ENCODE data around the gene LPCAT2.

The LPCAT2 gene

DNA sequence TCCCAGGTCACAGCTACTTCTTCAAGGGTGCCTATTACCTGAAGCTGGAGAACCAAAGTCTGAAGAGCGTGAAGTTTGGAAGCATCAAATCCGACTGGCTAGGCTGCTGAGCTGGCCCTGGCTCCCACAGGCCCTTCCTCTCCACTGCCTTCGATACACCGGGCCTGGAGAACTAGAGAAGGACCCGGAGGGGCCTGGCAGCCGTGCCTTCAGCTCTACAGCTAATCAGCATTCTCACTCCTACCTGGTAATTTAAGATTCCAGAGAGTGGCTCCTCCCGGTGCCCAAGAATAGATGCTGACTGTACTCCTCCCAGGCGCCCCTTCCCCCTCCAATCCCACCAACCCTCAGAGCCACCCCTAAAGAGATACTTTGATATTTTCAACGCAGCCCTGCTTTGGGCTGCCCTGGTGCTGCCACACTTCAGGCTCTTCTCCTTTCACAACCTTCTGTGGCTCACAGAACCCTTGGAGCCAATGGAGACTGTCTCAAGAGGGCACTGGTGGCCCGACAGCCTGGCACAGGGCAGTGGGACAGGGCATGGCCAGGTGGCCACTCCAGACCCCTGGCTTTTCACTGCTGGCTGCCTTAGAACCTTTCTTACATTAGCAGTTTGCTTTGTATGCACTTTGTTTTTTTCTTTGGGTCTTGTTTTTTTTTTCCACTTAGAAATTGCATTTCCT is 3.4 kb upstream of the LPCAT2 start:
- no peak for DNase-seq

DNA sequence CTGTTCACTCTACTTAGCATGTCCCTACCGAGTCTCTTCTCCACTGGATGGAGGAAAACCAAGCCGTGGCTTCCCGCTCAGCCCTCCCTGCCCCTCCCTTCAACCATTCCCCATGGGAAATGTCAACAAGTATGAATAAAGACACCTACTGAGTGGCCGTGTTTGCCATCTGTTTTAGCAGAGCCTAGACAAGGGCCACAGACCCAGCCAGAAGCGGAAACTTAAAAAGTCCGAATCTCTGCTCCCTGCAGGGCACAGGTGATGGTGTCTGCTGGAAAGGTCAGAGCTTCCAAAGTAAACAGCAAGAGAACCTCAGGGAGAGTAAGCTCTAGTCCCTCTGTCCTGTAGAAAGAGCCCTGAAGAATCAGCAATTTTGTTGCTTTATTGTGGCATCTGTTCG is 2.8 kb upstream of the LPCAT2 start:
- no peak for DNase-seq

DNA sequence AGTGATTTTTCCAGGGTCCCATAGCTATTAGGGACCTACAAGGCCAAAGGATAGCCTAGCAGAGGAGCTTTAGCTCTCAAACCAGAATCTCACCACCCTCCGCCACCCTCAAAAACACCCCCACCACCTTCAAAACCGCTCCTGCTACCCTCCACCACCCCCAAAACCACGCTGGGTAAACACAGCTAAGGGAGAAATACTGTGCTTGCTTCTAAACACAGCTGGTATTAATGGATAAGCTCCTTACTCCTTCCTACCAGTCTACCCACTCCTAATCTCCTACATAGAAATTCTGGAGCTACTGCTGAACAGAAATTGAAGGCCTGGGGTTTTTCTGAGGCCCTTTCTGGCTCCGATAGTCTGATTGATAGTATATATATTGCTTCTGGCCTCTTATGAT is 2.2 kb upstream of the LPCAT2 start:
- DNase-seq = no peak

DNA sequence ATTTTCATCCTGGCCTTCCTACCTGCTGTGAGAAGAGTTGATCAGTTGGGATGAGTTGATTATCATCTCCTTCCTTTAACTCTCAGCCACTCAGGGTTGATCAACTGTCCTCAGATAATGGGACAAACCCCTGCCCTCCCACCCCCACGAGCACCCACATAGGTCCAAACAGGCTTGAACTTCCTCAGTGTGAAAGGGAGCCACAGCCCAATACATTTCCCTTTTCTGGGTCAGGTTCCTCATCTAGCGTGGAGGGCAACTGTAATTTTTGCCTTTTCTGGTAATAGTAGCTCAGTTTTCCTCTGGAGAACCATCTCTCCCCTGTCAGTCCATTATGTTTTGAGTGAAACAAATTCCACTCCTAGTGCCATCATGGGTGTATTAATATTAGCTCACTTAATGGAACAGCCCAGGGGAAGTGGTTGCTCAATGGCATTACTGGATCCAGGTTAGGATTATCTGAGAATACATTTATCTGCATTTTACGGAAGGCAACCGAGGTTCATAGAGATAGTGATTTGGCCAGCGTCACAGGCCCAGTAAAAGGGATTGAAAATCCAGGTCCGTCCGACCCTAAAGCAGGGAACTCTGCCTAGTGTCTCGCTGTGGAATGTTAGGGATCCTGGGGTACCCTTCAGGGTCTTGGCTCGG is 476 bp upstream of the LPCAT2 start:
- no peak for DNase-seq

DNA sequence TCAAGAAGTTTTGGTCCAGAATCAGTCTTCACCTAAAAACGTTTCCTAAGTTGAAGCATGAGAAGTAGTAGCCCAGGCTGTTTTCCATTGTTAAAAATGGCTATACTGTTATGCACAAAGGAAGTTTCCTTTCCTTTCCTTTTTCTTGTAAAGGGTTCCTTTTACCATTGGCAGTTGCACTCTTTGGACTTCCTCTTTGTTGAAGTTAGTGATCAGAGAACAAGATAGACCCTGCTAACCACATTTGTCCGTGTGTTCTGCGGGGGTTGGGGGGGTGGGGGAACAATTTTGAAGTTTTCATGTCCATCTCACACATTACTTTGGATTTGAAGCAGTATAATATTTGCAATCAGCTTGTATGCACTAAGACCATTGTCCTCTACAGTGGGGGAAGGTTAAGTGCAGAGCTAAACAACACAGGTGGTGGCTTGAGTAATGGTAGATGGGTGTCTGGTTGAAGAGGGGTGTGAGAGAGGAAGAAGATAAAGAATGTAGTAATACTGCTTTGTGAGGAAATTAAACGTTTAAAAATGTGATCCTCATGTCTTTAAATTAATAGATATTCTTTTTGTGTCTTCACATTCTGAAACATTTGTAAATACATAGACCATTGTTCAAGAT is 1.4 kb downstream of the LPCAT2 start:
- no peak for DNase-seq

DNA sequence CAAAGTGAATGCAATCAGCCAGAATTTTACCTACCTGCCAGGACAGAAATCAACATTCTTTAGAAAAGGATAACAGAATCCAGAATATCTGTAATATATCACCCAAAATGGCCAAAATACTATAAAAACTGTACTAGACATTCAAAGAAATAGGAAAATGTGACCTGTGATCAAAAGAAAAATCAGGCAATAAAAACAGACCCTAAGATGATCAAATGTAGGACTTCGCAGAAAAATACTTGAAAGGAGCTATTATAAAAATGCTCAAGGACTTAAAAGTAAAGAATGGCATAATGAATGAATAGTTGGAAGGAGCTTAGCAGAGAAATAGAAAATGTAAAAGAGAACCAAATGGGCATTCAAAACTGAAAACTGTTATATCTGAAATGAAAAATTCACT is 4.1 kb downstream of the LPCAT2 start:
- DNase-seq = no peak

DNA sequence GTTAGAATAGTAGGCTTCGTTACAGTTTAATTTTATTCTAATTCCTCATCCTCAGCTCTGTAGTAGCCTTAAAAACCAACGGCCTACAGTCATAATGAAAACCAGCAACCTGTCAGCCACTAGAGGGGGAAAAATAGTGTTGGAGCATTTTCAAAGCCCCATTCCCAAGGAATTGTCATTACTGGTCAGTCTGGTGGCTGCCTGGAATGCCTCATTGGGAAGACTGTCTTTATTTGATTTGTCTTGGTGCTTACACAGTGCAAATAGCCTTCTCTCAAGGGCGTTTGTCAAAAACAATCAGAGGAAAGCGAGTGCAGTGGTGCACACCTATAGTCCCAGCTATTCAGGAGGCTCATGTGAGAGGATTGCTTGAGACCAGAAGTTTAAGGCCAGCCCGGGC is 4.7 kb downstream of the LPCAT2 start:
- DNase-seq = no peak

DNA sequence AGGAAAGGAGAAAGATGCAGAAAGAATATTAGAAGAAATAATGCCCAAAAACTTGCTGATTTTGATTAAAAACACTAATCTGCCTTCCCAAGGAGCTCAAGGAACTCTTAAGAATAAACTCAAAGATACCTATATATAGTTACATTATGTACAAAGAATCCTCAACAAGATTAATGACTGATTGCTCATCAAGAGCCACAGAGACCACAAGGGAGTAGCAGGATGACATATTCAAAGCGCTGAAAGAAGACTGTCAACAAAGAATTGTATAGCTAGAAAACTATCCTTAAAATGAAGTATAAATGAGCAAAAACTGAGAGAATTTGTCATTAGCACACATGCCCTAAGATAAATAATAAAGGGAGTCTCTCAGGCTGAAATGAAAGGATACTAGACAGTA is 6.2 kb downstream of the LPCAT2 start:
- no peak for DNase-seq

DNA sequence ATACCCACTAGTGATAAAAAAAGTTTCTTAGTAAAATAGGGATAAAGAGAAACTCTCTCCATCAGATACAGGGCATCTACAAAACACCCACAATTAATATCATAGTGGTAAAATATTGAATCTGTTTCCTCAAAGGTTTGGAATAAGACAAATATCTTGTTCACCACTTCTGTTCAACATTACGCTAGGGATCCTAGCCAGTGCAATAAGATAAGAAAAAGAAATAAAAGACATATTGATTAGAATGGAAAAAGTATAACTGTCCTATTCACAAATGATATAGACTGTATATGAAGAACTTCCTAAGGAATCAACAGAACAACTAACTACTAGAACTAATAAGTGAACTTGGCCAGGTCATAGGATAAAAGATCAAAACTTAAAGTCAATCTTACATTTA is 12.9 kb downstream of the LPCAT2 start:
- DNase-seq = no peak

DNA sequence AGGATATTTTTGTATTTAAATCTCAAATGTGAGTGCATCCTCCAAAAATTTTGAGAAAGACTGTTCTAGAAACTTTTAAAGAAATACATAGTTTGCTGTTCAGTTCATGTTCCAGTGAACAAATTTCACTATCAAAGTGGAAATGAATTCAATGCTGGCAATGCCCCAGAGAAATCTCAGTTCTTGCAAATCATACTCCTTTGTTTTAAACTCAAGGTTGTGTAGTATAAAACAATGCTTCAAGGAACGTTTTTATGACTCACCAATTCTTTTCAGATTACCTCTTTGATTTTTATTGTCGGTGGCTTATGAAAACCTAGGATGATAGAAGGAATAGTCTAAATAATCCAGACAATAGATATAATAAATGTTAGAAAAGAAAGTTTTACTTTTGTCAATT is 17.6 kb downstream of the LPCAT2 start:
- no peak for DNase-seq

DNA sequence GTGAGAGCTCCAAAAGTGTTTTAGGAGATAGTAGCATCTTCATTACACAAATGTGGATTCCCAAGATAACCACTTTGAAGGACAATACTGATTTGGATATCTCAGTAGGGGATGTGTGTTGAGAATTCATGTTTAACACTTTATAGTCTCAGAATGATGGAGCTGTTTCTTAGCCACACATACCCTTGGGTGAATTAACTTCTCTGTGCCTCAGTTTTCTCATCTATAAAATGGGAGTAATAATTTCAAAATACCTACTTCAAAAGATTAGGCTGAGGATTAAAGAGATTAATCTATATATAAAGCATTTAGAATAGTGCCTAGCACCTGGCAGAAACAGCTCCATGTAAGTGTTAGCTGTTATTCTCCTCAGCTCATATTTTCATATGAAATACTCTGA is 19.0 kb downstream of the LPCAT2 start:
- no peak for DNase-seq

DNA sequence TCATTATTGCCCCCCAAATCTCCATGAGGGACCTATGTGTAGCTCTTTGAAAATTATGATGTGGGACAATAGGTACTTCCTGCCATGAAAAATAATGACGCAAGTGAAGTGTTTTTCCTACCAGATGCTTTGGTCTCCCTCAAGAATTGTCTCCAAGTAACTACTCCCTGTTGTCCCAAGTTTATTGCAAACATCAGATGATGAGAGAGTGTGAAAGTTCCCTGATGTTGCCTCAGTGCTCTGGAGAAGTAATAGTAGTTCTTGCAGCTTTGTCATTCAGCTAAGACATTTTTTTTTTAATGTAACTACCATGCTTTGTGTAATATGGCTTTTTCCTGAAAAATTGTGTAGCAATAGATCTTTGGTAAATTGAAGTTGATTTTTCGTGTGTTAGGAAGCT is 20.1 kb downstream of the LPCAT2 start:
- no peak for DNase-seq

DNA sequence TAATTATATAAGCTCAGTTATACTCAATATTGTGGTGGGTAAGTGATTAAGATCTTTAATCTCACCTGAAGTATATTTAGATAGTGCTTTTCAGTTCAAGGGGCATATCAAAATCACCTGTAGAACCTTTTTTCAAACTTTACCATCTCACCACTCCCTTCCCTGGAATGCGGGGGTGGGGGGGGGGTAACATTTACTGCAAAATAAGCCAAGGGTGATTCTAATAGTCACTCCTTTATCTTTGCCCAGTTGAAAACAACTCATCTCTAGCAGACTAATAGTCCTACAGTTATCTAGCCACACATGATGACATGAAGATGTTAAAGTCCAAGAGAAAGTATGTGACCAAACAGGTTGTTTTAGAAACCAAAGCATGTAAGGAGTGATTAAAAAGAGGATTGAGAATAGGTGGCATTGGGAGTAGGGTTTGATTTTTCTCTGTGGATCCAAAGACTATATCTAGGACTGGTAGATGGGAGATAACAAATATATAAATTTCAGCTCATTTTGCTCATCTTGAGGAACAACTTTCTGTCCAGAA is 21.5 kb downstream of the LPCAT2 start:
- no peak for DNase-seq

DNA sequence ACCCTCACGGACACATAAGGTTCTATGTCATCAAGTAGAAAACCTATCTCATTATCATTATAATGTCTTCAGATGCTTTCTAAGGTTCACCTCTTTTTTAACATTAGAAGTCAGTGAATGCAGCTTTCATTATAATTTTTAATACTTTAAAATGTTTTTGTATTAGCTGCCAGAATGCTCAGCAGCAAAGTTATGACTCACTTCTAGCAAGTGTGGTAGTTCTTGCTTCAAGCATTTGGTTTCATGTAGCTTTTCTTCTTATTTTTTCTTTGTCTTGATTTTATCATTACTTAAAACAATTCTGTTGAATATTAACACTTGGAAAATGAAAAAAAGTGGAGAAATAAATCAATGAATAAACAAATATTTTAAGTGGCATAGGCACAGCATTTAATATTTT is 23.4 kb downstream of the LPCAT2 start:
- DNase-seq = no peak

DNA sequence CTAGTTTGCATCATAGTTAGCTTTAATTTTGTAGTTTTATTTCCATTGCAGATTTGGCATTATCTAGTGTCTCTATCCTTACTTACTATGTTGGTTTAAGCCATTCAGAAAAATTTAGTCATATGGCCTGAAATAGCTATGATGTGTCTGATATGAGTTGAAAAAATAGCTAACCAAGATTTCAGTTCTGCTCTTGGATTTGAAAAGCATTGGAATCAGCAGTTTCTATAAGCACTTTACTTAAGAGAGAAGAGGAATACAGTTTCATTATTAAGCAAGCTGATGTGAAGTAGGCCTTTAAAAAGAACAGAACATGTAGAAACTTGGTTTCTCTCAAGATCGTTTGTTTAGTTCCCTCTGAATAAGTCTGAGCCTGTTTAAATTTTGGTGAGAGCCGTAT is 25.9 kb downstream of the LPCAT2 start:
- DNase-seq = no peak

DNA sequence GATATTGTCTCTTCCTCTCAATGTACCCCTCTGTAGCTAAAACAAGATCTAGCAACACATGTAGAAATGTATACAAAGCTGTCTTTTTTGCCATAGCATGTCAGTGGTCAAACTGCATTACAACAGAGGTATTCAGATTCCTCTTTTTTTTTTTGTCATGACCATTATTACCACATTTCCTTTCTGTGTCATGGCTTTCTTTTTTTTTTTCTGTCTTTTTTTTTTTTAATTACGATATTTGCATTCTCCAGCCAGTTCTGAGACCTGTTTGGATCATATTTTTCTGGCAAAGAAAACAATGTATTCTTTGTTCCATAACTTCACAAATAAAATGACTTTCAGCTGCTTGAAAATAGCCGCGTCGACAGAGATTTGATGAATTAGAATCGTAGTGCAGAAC is 30.2 kb downstream of the LPCAT2 start:
- no peak for DNase-seq

DNA sequence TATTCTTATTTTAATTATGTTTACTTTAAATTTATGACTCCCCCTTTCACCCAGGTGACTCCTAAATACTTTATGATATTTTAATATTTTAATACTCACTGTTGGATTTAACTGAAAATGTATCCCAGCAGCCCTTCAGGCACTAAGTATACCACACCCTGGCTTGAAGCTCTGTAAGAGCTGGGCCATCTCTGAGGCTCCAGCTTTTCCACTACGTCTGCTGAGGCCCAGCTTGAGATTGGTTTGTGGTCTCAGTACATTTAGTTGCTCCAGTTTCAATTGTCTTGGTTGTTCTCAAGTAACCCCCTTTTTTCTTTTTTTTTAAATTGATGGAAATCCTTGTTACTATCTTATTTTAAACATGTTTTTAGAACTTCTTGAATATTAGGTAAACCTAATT is 30.6 kb downstream of the LPCAT2 start:
- DNase-seq = no peak

DNA sequence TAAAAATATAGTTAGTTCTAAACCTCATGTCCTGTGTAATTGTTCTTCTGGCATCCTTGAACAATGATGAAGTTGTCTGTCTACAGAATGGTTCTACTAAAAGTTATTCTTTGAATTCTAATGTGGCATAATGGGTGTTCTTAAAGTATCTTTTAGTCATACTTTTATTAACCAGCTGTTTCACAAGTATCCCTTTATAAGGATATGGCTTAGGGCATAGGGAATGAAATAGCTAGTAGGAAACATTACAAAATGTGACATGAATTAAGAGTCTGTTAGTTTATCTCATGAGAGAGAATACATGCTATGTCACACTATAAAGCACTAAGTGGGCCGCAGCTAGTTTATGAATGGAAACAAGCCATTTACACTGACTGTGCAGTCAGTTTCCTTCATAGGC is 31.3 kb downstream of the LPCAT2 start:
- no peak for DNase-seq

DNA sequence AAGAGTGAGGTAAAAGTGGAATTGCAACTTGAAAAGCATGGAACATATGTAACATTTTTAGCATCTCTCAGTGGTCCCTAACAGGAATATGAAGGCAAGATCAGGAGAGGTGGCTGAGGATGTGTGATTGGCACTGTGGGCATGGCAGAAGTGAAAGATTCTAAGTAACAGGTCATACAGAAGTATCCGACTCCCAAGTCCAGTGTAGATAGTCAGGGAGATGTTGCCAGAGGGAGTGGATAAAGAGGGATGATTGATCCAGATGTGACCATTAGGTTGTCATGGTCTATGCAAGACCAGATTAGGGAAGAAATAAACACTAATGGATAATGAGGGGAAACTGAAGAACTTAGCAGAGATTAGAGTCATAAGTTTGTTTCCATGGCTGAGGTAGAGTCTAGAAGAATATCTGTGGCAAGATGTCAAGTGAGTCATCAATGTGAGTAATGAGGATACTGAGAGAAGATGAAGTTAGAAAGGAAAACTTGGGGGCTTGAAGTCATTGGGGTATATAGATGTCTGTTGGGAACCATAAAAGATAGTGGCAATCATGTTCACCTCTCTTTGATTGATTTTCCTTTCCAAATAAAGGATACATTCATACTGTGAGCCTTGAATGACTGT is 33.7 kb downstream of the LPCAT2 start:
- DNase-seq = no peak

DNA sequence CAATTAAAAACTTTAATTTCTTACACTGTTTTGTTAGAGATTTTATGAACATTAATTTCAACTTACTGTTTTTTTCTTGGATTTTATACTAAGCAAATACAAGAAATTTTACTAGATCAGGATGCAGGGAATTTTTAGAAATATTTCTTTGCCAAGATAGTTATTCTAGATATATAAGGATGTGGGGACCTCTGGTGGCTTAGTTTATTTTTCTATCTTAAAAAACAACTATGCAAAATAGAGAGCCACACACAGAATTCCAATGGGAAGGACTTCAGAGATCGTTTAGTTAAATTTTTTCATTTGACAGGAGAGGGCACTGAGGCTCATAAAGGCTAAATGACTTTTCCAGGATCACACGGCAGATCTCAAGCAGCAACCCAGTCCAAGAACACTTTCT is 34.6 kb downstream of the LPCAT2 start:
- DNase-seq = no peak

DNA sequence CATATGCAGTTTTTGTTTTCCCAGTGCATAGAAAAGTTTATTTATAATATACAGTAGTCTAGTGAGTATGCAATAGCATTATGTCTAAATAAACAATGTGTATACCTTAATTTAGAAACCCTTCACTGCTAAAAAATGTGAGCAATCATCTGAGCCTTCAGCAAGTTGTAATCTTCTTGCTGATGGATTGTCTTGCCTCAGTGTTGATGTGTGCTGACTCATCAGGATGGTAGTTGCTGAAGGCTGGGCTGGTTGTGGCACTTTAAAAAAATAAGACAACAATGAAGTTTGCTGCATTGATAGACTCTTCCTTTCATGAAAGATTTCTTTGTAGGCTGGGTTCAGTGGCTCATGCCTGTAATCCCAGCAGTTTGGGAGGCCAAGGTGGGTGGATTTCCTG is 43.7 kb downstream of the LPCAT2 start:
- DNase-seq = no peak

DNA sequence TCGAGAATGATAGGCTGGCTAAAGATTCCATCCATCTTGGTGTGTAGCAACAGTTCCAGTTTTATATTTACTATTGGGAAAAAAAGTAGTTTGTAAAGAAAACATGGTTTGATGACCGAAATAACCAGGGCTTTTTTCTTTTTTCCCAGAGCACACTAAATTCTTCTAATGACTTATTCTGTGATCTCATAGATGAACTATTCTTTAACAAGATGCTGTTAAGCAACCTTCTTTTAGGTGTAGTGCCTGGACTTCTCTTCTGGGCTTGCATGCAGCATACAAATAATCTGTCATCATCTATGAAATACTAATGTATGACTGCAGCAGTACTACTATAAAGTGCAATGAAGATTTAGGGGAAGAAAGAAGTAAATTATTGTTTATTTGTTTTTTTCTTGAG is 46.6 kb downstream of the LPCAT2 start:
- DNase-seq = no peak

DNA sequence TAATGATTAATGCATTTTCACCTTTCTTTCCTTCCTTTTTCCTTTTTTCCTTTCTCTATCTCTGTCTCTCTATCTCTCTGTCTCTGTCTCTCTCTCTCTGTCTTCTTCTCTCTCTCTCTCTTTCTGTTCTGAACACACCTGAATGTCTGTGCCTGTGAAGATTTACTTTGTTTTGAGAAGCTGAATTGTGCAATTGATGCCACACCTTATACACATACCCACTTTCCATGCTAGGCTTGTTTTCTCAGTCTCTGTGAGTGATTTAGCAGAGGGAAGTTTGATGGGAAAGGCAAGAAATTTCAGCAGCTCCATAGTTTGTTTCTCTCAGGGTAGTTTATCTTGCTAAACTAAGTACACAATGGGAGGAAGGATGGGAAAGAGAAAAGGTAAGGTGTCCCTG is 48.3 kb downstream of the LPCAT2 start:
- DNase-seq = no peak

DNA sequence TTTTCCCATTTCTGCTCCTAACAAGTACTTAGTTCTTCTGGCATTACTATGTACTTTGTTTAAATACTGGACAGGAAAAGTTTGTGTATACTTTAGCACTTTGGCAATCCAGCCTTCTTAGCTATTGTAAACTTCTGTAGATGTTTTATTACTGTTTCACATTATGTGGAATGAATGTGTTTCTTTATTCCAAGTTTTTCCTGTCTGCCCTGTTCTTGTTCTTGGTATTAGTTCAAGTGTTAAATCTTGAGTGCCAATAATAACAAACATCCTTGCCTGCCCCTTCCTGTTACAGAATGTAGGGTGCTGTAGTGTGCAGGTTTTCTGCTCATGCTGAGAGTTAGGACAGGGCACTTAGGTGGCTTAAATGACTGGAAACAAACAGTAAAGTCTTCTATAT is 50.4 kb downstream of the LPCAT2 start:
- no peak for DNase-seq
